GM18499 (cell line): ENCODE results near the gene GRAMD4.

Source experiments
- ATAC-seq: cut with Tn5 transposase; IDR thresholded peaks from one replicate; pipeline ENCODE4 v1.9.1; 2021; ENCODE audit warnings: moderate number of reproducible peaks; ENCODE audit not compliant: insufficient read depth, unreplicated experiment

GRAMD4 gene

GRCh38 chr22:46682011-46682731 lies 62.0 kb downstream of the GRAMD4 start:
- ATAC-seq: no peak

GRCh38 chr22:46684706-46685105 lies 64.5 kb downstream of the GRAMD4 start:
- no peak for ATAC-seq

- no peak for ATAC-seq
Observed at GRCh38 chr22:46686221-46687047, 66.2 kb downstream of the GRAMD4 start.

- ATAC-seq: no peak
Observed at GRCh38 chr22:46687048-46687444, 66.9 kb downstream of the GRAMD4 start.

GRCh38 chr22:46687460-46687859 lies 67.3 kb downstream of the GRAMD4 start:
- no peak for ATAC-seq

GRCh38 chr22:46688949-46689348 lies 68.8 kb downstream of the GRAMD4 start:
- ATAC-seq: no peak

- ATAC-seq: no peak
Observed at GRCh38 chr22:46690146-46690545, 70.0 kb downstream of the GRAMD4 start.

- ATAC-seq: no peak
Observed at GRCh38 chr22:46691571-46691970, 71.4 kb downstream of the GRAMD4 start.

GRCh38 chr22:46693634-46694415 lies 73.6 kb downstream of the GRAMD4 start:
- no peak for ATAC-seq

- ATAC-seq: no peak
Observed at GRCh38 chr22:46694416-46695170, 74.4 kb downstream of the GRAMD4 start.

GRCh38 chr22:46695346-46696228 lies 75.4 kb downstream of the GRAMD4 start:
- ATAC-seq: no peak

GRCh38 chr22:46696229-46696518 lies 76.0 kb downstream of the GRAMD4 start:
- no peak for ATAC-seq

GRCh38 chr22:46696614-46697013 lies 76.4 kb downstream of the GRAMD4 start:
- no peak for ATAC-seq

GRCh38 chr22:46697811-46698515 lies 77.8 kb downstream of the GRAMD4 start:
- ATAC-seq: no peak

GRCh38 chr22:46699091-46699490 lies 78.9 kb downstream of the GRAMD4 start:
- ATAC-seq: no peak

- ATAC-seq: no peak
Observed at GRCh38 chr22:46701262-46701661, 81.1 kb downstream of the GRAMD4 start.

- ATAC-seq: no peak
Observed at GRCh38 chr22:46703171-46703995, 83.2 kb downstream of the GRAMD4 start.

- ATAC-seq: no peak
Observed at GRCh38 chr22:46703996-46704370, 83.8 kb downstream of the GRAMD4 start.
